NCI-H82 treated with DMSO at 0.1 percent for 48 hours (cell line): ENCODE data around the gene SERPINA7.
"Not testable (repeated sequence)": the region's sequence is repeated elsewhere in the genome, so short reads cannot be mapped to it uniquely, and the experiment has no call there.

ENCODE experiments used
- DNase-seq: peaks from one replicate; lab custom pipeline; 2025; ENCODE audit not compliant: unreplicated experiment; lab: John Stamatoyannopoulos, UW

SERPINA7 gene, protein sequence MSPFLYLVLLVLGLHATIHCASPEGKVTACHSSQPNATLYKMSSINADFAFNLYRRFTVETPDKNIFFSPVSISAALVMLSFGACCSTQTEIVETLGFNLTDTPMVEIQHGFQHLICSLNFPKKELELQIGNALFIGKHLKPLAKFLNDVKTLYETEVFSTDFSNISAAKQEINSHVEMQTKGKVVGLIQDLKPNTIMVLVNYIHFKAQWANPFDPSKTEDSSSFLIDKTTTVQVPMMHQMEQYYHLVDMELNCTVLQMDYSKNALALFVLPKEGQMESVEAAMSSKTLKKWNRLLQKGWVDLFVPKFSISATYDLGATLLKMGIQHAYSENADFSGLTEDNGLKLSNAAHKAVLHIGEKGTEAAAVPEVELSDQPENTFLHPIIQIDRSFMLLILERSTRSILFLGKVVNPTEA

DNA sequence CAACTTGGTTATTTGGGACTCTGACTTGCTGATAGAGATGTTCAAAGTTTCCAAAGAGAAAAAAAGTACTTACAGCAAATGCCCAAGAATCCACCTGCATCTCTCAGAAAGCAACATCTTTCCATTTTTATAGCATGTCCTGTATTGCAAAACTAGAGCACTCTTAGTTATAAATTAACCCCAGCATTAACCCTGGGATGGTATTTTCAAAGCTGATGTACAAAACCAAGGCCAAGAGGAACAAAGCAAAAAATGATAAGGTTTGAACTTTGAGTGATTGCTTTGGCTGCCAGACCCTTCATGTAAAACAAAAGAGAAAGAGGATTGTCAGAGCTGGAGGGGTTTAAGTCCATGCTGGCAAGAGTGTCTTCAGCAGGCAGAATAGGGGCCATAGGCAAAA is at the start of gene SERPINA7:
SERPINA7 (minus strand) TSS at position 103 of the 400 bp plus-strand sequence. CDS start 1,669 bp downstream, outside the sequence.
- DNase-seq = no peak

DNA sequence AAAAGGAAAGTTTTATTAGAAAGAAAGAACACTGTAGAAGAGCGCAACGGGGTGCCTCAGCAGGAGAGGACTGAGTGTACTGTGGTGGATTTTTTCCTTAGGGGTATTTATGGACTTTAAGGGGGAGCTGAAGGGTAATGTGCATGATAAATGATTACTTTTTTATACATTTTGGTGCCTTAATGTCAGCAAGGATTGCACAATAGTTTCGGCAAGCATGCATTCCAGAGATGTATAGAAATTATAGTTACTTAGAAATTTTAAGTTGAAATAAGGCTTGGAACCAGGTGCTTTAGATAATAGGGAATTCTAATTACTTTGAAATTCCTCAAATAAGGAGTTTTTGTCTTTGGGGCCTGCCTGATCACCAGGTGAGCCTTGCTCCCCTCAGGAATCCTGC is 30.5 kb upstream of the SERPINA7 start:
- no peak for DNase-seq

DNA sequence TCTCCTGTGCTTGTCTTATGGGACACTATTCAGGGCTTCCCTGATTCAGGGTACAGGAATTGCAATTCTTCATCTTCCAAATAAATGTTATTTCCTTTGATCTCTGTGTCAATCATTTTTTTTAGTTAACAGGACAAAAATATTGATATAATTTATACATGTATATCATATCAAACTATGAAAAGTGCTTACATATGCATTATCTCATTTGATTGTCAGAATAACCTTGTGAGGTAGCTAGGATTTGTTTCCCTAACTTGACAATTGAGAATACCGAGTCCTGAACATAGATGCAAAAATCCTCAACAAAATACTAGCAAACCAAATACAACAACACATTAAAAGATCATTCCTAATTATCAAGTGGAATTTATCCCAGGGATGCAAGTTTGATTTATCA is 11.5 kb upstream of the SERPINA7 start:
- no peak for DNase-seq

DNA sequence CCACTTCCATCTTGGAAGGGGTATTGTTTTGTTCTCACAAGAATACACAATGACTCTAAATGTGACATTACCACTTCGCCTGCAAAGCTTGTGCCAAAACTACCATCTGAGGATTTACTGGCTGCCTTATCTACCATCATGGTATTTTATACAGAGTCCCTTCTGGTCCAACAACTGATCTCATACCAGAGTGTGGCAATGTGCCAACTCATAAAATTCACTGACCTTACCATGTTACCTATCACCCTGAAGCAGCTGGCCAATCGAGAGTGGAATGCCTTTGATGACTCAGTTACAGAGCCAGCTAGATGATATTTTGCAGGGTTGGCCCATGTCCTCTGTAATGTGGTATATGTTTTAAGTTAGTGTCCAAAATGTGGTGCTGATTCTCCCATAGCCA is 3.8 kb upstream of the SERPINA7 start:
- no peak for DNase-seq

DNA sequence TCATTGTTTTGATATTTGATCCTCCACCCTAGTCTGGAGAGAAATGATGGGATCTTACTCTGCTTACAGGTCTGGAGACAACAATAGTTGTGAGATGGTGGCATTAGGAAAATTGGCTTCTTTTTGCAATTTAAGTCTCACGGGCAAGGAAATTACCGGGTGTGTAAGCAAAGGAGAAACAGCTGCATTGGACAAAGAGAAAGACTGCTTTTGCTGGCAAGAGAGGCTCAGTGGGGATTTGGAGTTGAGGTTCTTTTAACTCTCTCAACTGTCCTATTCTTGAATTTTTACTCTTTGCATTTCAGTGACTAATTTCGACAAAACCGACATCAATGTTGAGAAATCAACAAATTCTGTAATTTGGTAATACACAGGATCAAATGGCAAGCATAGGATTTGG is 2.3 kb upstream of the SERPINA7 start:
- no peak for DNase-seq

DNA sequence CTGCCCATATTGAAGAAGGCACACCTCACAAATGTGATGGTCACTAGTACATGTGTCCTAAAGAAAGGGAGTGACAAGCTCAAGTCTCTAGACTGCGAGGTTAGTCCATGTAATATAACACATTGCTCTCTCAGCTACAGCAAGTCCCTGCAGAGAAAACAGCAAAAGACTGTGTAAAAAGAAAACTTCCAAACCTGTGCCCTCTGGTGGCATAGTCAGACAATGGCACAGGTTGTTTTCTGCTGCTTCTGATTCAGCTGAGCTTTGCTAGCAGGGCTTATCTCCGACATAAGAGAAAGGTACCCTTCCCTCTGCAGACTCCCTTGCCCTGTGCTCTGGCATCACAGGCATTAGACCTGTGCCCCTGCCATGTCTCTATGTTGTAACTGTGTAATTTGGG is 1.4 kb upstream of the SERPINA7 start:
- DNase-seq = no peak

DNA sequence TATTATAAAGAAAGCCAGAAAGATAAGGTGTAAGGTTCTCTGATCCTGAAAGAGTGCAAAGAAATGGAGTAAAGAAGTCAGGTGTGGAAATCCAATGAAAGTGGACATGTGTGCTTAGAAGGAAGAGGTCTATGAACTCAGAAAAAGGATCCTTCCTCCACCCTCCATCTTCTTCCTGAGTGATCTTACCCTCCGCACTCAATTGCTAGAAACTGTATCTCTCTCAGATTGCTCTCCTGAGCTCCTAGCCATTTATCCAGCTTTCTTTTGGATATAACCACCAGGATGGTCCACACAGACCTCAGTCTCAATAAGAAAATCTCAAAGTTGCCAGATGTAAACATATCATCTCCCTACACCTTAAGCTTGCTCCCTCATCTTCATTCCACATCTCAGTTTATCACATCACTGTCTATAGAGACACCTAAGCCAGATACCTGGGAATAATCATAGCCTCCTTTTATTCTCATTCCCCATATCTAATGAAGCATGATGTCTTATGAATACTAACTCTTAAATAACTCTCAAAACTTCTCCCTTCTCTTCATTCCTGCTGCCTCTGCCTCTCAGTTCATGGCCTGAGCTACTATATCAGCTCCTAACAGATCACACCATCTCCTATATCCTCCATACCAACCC is 573 bp downstream of the SERPINA7 start:
- DNase-seq = no peak

DNA sequence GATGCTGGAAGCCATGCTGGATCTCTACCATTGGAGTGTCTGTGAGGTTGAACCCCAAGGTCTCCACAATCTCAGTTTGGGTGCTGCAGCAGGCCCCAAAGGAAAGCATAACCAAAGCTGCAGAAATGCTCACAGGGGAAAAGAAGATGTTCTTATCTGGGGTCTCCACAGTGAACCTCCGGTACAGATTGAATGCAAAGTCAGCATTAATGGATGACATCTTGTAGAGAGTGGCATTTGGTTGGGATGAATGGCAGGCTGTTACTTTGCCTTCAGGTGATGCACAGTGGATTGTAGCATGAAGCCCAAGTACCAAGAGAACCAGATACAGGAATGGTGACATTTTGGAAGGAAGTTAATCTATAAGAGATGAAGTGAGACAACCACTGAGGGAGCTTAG is 1.8 kb downstream of the SERPINA7 start:
- DNase-seq = no peak

DNA sequence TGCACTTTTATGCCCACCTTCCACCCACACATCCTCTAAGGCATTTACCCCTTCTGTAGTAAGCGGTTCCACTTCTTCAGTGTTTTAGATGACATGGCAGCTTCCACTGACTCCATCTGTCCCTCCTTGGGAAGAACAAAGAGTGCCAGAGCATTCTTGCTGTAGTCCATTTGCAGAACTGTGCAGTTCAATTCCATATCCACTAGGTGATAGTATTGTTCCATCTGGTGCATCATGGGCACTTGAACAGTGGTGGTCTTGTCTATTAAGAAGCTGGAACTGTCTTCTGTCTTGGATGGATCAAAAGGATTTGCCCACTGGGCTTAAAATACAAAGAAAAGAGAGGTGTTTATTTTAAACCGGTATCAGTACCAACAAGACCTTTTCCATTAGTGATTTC is 3.5 kb downstream of the SERPINA7 start:
- no peak for DNase-seq

DNA sequence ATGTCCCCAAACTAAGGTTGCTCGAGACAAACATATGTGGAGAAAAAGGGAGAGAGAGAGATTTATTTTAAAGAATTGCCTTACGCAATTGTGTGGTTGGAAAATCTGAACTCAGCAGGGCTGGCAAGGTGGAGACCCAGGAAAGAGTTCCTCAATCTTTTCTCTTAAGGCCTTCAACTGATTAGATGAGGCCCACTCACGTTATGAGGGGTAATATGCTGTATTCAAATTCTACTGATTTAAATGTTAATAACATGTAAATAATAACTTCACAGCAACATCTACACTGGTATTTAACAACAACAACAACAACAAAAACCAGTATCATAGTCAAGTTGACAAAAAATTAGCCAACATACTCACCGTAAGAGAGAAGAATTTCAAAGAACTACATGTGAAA is 14.6 kb downstream of the SERPINA7 start:
- DNase-seq = no peak

DNA sequence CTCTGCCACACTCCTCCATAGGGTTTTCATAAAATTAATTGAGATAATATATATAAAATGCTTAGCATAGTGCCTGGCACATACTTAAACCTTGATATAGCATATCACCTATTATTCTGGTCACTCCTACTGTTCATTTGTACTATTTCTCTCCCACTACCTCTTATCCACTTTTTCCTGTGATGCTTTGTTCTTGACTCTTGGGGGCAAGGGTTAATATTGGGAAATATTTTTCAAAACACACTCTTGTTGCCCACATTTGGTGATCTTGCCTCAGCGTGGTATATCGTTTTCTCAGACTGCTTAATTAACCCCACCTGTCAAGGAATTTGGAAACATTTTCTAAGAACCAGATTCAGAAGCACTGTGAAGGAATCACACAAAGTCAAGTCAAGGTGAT is 16.3 kb downstream of the SERPINA7 start:
- DNase-seq = no peak

DNA sequence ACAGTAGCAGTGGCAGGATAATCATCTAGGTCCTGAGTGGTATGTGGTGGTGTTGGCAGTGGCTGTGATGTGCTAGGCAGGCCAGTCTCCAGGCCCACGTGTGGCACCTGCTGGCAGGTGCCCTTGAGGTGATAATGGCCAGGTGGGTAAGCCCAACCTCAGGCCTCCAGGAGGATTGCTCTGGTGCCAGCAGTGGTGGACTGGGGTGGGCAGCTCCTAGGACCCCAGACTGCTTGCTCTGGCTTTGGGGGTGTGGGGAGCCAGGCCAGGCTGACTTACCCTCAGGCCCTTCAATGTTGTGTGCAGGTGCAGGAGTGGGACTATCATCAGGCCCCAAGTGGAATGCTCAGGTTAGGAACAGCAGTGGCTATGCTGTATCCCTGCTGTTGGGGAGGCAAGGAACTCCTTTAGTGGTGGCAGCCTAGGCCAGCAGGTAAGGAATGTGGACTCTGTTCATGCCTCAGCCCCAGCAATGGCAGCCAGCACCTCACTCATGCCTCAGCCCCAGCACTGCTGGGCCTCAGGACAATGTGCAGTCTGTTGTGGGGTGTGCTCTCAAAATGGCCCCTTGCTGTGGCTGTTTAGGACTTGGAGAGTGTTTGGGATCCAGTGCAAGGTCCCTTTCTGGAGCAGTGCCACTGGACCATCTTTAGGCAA is 24.3 kb downstream of the SERPINA7 start:
- DNase-seq = no peak

DNA sequence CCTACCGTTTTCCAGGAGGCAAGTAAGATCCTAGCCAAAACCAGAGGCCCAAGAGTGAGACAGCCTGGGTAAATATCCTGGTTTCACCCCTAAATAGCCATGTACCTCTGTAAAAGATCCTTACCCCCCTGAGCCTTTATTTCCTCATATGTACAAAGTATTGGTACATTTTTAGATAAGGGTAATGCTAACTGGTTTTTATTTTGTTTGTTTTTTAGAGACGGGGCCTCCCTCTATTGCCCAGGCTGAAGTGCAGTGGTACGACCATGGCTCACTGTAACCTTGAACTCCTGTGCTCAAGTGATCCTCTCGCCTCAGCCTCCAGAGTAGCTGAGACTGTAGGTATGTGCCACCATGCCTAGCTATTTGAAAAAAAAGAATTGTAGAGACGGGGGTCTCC is 29.4 kb downstream of the SERPINA7 start:
- DNase-seq = no peak

DNA sequence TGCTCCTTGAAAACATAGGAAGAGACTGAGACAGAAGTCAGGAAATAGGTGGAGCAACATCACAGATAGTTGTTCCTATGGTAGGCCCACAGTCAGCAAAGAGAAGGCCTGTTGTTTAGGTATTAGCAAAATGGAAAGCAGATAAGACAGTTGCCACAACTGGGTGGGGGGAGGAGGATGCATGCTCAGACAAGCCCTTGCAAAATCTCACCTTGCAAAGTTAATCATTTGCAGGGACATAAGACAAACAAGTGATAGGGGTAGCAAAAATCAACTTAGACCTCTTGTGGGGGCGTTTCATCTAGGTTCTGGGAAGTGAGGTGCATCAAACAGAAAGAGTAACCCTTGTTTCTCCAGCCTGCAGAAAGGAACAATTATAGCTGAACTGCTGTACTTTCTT is 30.7 kb downstream of the SERPINA7 start:
- no peak for DNase-seq

DNA sequence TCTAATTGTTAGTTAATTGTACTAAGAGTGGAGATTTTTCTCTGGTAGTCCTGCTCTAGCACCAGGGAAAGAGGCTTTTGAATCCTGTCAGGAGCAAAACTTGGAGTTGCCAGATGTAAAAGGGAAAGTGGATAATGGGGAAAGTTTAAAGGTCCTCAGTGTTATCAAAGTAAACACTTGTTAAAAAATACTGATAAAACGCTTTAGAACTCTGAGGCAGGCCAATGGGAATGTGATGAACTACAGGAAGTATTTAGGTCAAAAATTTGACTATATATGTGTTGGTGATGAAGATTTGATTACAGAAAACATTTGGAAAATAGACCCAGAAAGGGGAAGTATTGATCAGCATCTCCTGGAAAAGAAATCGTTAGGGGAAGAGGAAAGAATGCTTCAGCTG is 32.8 kb downstream of the SERPINA7 start:
- DNase-seq = no peak

DNA sequence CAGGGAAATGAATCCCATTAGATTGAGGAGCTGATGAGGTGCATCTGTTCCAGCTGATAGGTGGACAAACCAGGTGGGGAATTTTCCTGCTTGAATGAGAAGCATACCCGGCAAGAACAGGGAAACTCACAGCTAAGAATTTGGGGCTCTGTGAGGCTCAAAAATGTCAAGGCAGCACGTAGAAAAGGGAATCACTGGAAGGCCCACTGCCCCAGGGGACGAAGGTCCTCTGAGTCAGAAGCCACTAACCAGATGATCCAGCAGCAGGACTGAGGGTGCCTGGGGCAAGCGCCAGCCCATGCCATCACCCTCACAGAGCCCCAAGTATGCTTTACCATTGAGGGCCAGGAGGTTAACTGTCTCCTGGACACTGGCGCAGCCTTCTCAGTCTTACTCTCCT is 37.9 kb downstream of the SERPINA7 start:
- DNase-seq = not testable (repeated sequence)

DNA sequence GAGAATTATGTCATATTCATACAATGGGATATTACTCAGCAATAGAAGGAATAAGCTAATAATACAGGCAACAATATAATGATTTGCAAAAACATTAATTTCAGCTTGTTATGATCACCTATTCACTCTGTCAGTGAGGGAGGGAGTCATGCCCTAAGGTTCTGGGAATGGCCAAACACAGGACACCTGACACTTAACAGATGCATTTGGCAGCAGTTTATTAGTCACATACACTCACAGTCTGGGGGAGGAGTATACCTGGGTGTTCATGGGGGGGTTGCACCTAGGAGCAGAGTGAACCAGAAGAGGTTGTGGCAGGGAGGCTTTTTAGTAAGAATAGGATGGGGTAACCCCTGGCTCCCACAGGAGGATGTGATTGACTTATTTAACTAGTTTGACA is 38.3 kb downstream of the SERPINA7 start:
- no peak for DNase-seq

DNA sequence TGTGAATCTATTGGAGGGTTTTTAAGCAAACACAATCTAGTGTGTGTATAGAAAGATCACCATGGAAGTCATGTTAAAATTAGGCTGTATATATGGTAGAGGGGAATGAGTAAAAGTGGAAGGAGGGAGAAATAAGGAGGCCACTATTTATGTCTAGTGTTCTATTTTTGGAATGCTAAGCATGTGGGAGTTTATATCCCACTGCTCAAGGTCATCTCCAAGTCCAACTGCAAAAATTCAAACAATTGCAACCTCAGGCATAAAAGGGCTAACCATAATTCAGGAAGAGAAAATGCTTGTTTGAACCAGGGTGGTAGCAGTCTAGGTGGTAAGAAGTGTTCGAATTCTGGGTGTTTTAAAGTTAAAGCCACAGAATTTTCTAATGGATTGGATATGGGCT is 39.2 kb downstream of the SERPINA7 start:
- DNase-seq = no peak

DNA sequence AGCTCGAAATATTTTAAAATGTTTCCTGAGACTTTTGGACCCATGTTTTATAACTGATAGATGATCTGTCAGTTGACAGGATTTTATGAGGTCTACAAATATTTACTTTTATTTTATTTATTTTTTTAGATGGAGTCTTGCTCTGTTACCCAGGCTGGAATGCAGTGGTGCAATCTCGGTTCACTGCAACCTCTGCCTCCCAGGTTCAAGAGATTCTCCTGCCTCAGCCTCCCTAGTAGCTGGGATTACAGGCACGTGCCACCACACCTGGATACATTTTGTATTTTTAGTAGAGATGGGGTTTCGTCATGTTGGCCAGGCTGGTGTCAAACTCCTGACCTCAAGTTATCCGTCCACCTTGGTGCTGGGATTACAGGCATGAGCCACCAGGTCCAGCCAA is 50.0 kb downstream of the SERPINA7 start:
- DNase-seq = not testable (repeated sequence)
